GM18909 (cell line): Measurements from ENCODE around the gene FSTL4.
"Not testable (repeated sequence)": the region's sequence is repeated elsewhere in the genome, so short reads cannot be mapped to it uniquely, and the experiment has no call there.

Experiments used
- ATAC-seq: cut with Tn5 transposase; IDR thresholded peaks from one replicate; pipeline ENCODE4 v1.9.1; 2021; ENCODE audit warnings: mild to moderate bottlenecking; ENCODE audit not compliant: unreplicated experiment, poor library complexity

FSTL4 gene

GRCh38 chr5:133395207-133395606, 217.1 kb downstream of the FSTL4 start:
- not testable (repeated sequence) for ATAC-seq

GRCh38 chr5:133394477-133394817, 217.9 kb downstream of the FSTL4 start:
- not testable (repeated sequence) for ATAC-seq

GRCh38 chr5:133393776-133394476, 218.4 kb downstream of the FSTL4 start:
- no peak for ATAC-seq

- no peak for ATAC-seq
Measured at GRCh38 chr5:133392448-133392847, 219.9 kb downstream of the FSTL4 start.

GRCh38 chr5:133391354-133392136, 220.8 kb downstream of the FSTL4 start:
- ATAC-seq = no peak

GRCh38 chr5:133390416-133391353, 221.7 kb downstream of the FSTL4 start:
- ATAC-seq = no peak

DNA sequence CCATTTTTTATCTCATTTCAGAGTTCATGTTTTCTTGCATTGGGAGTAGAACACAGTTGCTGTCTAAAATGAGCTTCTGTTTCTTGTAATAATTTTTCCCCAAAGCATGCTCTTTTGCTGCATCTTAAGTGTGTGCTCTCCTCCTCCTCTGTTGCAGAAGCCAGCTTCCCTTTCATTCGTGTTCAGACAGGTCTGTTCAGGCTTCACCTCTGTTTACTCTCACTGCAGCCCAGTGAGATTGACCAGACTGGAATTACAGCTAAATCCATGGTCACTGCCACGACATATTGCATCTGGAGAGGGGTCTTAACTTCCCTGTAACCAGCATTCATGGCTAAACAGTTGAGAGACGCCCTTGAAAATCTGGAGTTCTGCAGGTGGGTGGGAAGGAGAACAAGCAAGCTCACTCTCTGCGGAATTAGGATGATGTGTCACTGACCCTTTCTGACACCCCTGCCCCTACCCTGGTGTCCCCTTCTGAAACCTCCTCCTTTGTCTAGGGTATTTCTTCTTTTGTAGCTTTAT, 223.2 kb downstream of the FSTL4 start:
- ATAC-seq = no peak

DNA sequence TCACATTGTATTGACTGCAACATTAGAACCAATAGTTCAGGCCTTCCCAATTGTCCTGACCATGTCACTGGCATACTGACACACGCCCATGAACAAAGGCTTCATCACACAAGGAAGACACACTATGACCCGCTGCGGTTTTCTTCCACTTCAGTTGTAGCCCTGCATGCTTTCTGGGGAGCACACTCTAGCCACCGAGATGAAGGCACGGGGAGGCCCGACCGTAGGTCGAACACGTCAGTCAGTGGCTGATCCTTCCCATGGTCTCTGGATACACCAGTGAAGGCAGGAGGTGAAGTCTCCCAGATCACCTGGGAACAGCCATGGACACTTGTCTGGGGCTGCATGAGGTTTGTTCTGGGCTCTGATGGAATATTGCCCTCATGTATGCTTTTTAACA, 224.7 kb downstream of the FSTL4 start:
- no peak for ATAC-seq

DNA sequence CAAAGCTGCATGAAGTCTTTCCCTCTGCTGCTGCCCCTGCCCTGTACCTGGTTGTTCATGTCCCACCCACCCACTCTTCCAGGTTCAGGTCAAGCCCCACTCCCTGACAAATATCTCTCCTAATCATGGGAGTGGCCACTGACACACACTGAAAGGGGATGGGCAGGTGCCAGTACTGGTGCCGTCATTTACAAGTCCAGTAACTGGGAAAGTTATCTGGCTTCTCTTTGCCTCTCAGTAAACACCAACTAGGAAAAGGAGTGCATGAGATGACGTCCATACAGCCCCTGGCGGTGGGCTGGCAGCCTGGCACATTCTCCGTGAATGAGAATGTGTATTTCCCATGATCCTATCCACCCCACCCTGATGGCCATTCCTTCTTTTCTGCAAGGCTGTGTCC, 225.2 kb downstream of the FSTL4 start:
- ATAC-seq = no peak

DNA sequence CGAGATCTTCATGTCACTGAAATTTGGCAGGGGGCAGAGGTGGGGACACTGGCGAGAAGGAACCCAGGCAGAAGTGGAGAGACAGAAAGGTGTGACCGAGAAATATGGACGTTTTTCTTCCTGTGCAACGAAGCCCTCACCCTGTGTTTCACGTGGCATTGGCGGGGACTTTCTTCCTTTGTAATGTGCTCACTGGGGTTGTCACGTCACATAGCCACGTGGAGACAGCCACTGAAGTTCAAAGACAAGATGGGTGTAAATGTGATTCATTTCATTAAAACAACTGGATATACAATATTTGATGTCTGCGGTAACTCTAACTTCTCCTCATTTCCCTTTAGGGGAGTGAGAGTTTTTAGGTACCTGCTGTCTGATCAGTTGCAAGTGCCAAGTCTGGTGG, 225.7 kb downstream of the FSTL4 start:
- no peak for ATAC-seq

GRCh38 chr5:133385346-133385745, 227.0 kb downstream of the FSTL4 start:
- ATAC-seq = no peak

- no peak for ATAC-seq
Measured at GRCh38 chr5:133384903-133385302, 227.4 kb downstream of the FSTL4 start.

- no peak for ATAC-seq
Measured at GRCh38 chr5:133384120-133384855, 228.1 kb downstream of the FSTL4 start.

DNA sequence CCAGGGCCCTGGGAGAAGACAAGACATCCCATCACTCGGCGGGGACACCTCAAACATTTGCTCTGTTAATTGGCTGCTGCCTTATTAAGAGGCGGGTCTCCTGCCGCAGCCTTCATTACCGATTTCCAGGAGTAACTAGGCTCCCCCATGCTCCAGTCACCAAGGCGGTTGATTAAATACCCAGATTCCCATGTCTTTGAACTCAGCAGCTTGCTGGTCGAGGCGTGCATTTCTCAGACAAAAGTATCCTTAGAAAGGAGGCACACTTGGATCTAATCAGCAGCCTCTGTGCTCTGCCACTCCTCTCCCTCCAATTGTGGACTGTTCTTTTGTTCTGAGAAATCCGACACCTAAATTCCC, 228.8 kb downstream of the FSTL4 start:
- ATAC-seq = no peak

DNA sequence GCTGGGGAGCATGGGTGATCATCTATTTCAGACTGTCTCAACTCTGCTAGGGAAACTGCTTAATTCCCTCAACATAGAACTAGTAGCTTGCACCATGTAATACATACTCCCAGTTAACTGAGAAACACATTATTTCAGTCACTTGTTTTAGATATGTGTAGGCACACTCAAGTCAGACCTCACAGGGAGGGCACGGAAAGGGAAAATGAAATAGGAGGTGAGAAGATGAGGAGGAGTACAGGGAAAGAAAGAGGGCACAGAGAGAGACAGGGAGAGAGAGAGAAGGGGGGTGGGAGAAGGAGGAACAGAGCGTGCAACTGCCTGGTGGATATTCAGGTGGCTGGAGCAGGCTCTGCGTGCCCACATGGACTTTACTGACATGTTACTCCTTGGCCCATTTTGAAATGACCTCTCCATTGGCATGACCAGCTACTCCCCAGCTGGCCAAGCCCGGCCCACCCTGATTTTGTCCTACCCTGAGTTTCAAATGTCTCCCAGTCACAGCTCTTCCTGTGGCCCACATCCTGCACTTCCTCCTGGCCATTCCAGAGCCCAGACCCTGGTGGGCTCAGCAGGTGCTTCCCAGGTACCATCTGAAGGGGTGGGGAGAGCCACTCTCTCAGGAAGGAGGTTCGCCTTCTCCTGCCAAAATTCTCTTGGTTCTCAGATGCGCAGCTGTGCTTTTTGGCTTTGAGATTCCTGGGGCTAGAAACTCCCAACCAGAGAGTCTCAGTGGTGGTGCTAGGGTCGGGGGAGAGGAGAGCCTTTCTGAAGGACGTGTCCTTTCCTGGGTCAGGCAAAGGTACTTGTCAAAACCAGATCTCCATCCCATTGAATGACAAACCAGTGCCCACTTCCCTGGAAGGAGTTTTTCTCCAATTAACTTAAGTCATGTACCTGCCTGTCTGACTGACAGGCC, 229.4 kb downstream of the FSTL4 start:
- no peak for ATAC-seq

DNA sequence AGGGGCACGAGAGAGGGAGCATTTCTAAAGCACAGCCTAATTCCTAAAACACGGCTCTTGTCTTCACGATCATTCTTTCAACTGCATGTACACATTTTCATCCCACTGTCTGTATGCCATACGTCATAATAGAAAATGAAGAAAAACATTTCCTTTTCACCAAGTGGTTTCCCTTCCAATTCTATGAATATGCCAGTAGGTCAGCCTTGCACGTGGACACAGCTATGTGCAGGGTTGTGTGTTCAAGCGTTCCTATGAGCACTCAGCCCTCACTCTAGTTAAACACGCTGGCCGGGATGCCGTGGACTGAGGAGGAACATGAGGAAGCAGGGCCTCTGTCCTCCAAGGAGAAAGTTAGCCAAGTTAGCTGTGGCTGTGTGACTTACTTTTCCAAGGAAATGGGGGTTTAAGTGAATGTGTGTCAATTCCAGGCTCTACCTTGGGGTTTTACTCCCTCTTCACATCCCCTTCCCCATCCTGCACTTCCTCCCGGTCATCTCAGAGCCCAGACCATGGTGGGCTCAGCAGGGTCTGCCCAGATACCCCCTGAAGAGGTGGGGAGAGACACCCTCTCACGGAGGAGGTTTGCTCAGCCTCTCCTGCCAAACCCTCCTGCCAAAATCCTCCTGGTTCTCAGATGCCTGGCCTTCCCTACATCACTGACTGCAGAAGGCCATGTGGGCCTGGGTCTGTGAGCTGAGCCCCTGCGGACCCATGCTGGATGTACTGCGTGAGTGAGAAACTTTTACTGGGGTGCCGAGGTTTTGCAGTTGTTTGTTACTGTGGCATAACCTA, 230.6 kb downstream of the FSTL4 start:
- ATAC-seq = no peak

- no peak for ATAC-seq
Measured at GRCh38 chr5:133381041-133381440, 231.3 kb downstream of the FSTL4 start.

GRCh38 chr5:133377736-133378135, 234.6 kb downstream of the FSTL4 start:
- no peak for ATAC-seq
